Smooth muscle cell (in vitro differentiated cells): Measurements from ENCODE around the gene TRPC3. TPM values are rescaled to one million over a fixed set of nuclear protein-coding genes. Genes with fewer than 3 reads are reported as not detected.

Source experiments
- DNase-seq: peaks from one replicate; lab custom pipeline; 2025; ENCODE audit not compliant: unreplicated experiment; lab: John Stamatoyannopoulos, UW
- H2AFZ ChIP-seq: fragments of 200-600 bp; sonication (generic); 2 replicates; pipeline ENCODE4 v1.6.0; 2016; ENCODE audit warnings: antibody characterized with exemption, low read depth, mild to moderate bottlenecking
- H3F3A ChIP-seq: fragments of 200-600 bp; sonication (generic); 2 replicates; pipeline ENCODE4 v1.6.0; 2017; ENCODE audit warnings: antibody characterized with exemption, low read depth
- H3K27ac ChIP-seq: fragments of 200-600 bp; sonication (generic); 2 replicates; pipeline ENCODE4 v1.5.1; 2016; ENCODE audit warnings: low read depth, mild to moderate bottlenecking
- H3K27me3 ChIP-seq: fragments of 200-600 bp; sonication (generic); 2 replicates; pipeline ENCODE4 v1.6.1; 2016; ENCODE audit warnings: low read depth, mild to moderate bottlenecking
- H3K36me3 ChIP-seq: fragments of 200-600 bp; sonication (generic); 2 replicates; pipeline ENCODE4 v1.5.1; 2016; ENCODE audit warnings: low read depth
- H3K4me1 ChIP-seq: fragments of 200-600 bp; sonication (generic); 2 replicates; pipeline ENCODE4 v1.5.1; 2016; ENCODE audit warnings: low read depth
- H3K4me2 ChIP-seq: fragments of 200-600 bp; sonication (generic); 2 replicates; pipeline ENCODE4 v1.6.0; 2016; ENCODE audit warnings: mild to moderate bottlenecking
- H3K4me3 ChIP-seq: fragments of 200-600 bp; sonication (generic); 2 replicates; pipeline ENCODE4 v1.5.1; 2016; ENCODE audit warnings: mild to moderate bottlenecking
- H3K79me2 ChIP-seq: fragments of 200-600 bp; sonication (generic); 2 replicates; pipeline ENCODE4 v1.6.0; 2016; ENCODE audit warnings: low read depth, mild to moderate bottlenecking
- H3K9ac ChIP-seq: fragments of 200-600 bp; sonication (generic); 2 replicates; pipeline ENCODE4 v1.6.0; 2016; ENCODE audit warnings: low read depth
- H3K9me3 ChIP-seq: fragments of 200-600 bp; sonication (generic); replicated peaks from 2 replicates; pipeline ENCODE4 v1.5.1; 2016; ENCODE audit warnings: low read depth
- H4K20me1 ChIP-seq: fragments of 200-600 bp; sonication (generic); 2 replicates; pipeline ENCODE4 v1.6.0; 2016; ENCODE audit warnings: low read depth
- WGBS: methylation state at CpG from one replicate; pipeline ENCODE4 v1.1.7; 2016; ENCODE audit warnings: low lambda C conversion rate; 5-methylcytosine and 5-hydroxymethylcytosine counted together
- polyA plus RNA-seq: library from polyadenylated mRNA; unstranded; fragments of >200 nt; fragmentation: Nextera tagmentation; extraction: Ambion mirVana; gene quantifications from 2 replicates; pipeline ENCODE4 v1.2.1, GENCODE V29; 2016
- total RNA-seq: library from RNA; depleted of rRNA; stranded (reverse); fragments of >200 nt; gene quantifications from 2 replicates; pipeline ENCODE4 v1.2.3, GENCODE V29; 2014
- TF ChIP-seq, protein P1 (sequence below): fragments of 200-600 bp; sonication (generic); IDR thresholded peaks from 2 replicates; pipeline ENCODE4 v1.5.1; 2017; ENCODE audit warnings: borderline replicate concordance, mild to moderate bottlenecking, antibody characterized with exemption; ENCODE audit not compliant: insufficient read depth, poor library complexity, severe bottlenecking

TRPC3 gene
- total and polyA plus RNA-seq, 2 experiments from 2014 or later: 0.17 to 0.36 TPM

DNA sequence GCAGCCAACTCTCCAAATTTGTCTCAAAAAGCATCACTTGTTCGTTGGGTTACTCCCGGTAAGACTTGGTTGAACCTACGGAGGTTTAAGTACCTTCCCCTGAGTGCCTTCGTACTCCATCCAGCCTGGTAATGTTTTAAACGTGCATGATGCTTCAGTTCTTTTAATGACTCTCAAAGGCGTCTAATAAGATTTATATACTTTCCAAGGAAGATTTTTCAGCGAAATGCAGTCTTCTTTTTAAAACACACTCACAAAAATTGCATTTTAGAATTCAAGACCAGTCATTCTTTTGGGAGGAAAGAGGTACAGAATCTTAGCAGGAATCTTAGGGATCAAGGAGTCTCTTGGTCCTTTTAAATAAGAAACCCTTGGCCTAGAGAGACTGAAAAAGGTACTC is 430 bp upstream of the TRPC3 start:
- H3K4me3 ChIP-seq: peak overlapping the region; percentile 72
- H3K27ac ChIP-seq: no peak overlapping the region
- no peak for DNase-seq
- H3F3A ChIP-seq: no peaks in the 10 kb centered on the region
- H2AFZ ChIP-seq: no peak overlapping the region
- peaks cover 85% of the 10 kb centered on the region for H3K27me3 ChIP-seq
- H3K4me2 ChIP-seq: peak overlapping the region; percentile 99
- no peaks in the 10 kb centered on the region for H4K20me1 ChIP-seq
- no peak overlapping the region for H3K9ac ChIP-seq
- peaks cover 11% of the 10 kb centered on the region for H3K4me1 ChIP-seq
- TF ChIP-seq, protein P1, sequence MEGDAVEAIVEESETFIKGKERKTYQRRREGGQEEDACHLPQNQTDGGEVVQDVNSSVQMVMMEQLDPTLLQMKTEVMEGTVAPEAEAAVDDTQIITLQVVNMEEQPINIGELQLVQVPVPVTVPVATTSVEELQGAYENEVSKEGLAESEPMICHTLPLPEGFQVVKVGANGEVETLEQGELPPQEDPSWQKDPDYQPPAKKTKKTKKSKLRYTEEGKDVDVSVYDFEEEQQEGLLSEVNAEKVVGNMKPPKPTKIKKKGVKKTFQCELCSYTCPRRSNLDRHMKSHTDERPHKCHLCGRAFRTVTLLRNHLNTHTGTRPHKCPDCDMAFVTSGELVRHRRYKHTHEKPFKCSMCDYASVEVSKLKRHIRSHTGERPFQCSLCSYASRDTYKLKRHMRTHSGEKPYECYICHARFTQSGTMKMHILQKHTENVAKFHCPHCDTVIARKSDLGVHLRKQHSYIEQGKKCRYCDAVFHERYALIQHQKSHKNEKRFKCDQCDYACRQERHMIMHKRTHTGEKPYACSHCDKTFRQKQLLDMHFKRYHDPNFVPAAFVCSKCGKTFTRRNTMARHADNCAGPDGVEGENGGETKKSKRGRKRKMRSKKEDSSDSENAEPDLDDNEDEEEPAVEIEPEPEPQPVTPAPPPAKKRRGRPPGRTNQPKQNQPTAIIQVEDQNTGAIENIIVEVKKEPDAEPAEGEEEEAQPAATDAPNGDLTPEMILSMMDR: no peak
- WGBS: 29% methylated on average over 7 of the region's 7 CpGs
- H3K9me3 ChIP-seq: no peaks in the 10 kb centered on the region
- H3K79me2 ChIP-seq: no peaks in the 10 kb centered on the region
- no peaks in the 10 kb centered on the region for H3K36me3 ChIP-seq

DNA sequence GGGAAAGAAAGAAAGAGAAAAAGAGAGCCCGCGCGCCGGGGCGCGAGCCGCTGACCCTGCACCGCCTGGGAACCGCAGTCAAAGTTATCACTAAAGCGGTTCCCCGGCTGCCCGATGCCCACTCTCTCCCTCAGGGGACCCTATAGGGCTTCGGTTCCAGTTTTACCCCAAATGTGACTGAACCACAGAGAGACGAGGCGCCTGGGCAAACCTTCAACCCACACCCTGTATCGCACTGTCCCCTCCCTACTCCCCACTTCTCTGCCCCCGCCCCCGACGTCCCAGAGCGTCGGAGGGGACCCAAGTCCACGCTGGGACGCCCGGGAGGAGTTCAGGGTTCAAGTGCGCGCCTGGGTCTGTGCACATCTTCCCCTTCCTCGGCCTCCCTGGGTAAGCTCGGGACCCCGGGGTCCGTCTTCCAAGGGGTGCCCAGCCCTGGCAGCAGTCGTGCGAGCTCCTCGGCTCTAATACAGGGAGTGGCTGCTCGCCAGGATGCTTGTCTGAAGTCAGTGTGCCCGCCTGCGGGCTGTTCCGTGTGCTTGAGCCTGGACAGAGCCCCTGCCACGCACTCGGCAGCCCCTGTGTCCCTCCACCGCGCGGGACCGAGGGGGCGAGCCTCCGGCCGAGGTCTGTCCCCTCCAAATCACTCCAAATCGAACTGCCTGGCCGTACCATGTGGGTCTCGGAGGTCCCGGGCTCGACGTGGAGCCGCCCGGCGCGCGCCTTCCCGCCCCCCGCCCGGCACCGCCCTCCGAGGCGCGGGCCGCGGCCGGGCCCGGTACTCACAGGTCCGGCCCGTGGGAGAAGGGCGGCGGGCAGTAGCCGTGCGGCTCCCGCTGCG is 960 bp downstream of the TRPC3 start:
- H3K4me3 ChIP-seq: peak overlapping the region; percentile 72
- H3K36me3 ChIP-seq: no peaks in the 10 kb centered on the region
- WGBS: 2% methylated on average over 67 of the region's 76 CpGs
- no peaks in the 10 kb centered on the region for H3F3A ChIP-seq
- H3K27ac ChIP-seq: no peak overlapping the region
- H3K9ac ChIP-seq: no peak overlapping the region
- H3K9me3 ChIP-seq: no peaks in the 10 kb centered on the region
- peak overlapping the region; percentile 99 for H3K4me2 ChIP-seq
- DNase-seq: peak; percentile 15
- H3K27me3 ChIP-seq: peaks cover 92% of the 10 kb centered on the region
- TF ChIP-seq, protein P1: no peak
- peaks cover 11% of the 10 kb centered on the region for H3K4me1 ChIP-seq
- no peaks in the 10 kb centered on the region for H4K20me1 ChIP-seq
- peak overlapping the region; percentile 91 for H2AFZ ChIP-seq
- no peaks in the 10 kb centered on the region for H3K79me2 ChIP-seq

DNA sequence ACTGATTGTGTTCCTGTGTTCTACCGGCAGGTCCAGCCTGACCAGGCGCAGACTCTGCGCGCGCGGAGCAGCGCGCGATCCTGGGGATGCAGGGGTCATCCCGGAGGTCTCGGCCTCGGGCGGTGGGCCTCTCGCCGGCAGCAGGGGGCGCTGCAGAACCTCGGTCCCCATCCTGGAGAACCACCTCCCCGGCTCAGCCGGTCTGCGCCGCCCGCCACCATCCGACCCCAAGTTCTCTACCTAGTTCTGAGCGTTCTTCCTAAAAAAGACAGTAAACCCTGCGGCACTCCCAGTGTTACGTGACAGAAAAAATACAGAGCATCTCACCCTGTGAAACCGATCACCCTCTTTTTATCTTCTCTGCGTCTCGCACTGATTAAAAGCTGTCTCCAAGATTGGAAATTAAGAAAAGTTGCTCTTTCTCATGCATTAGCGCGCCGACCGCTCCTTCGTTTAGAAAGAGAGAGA is 1.6 kb downstream of the TRPC3 start:
- Histone ChIP-seq H4K20me1 (no peaks in the 10 kb centered on the region), H3K27me3 (peaks cover 92% of the 10 kb centered on the region), H3F3A (no peaks in the 10 kb centered on the region), H3K36me3 (no peaks in the 10 kb centered on the region), H3K4me1 (peaks cover 11% of the 10 kb centered on the region), H2AFZ (peak overlapping the region; percentile 87), H3K9me3 (no peaks in the 10 kb centered on the region), H3K27ac (no peak overlapping the region), H3K4me3 (peak overlapping the region; percentile 72), H3K79me2 (no peaks in the 10 kb centered on the region), H3K9ac (no peak overlapping the region), H3K4me2 (peak overlapping the region; percentile 99)
- 2% methylated on average over 32 of the region's 34 CpGs for WGBS
- peak; percentile 60 for DNase-seq
- TF ChIP-seq, protein P1: peak; percentile 59
